IMR-90 (cell line): ENCODE measurements around the gene RIMS1.

Experiments
- BHLHE40 ChIP-seq: fragments of 150-350 bp; IDR thresholded peaks from 2 replicates; pipeline ENCODE4 v1.6.1; 2016; ENCODE audit warnings: mild to moderate bottlenecking, low read depth, low read length
- CEBPB ChIP-seq: IDR thresholded peaks from 2 replicates; pipeline ENCODE4 v1.6.1; 2012; ENCODE audit warnings: low read depth, low read length, improper control_type of control experiment
- CTCF ChIP-seq: conservative IDR thresholded peaks from 2 replicates; pipeline ENCODE4 v1.5.1; 2012; ENCODE audit warnings: mild to moderate bottlenecking, low read depth, low read length, improper control_type of control experiment
- MXI1 ChIP-seq: IDR thresholded peaks from 2 replicates; pipeline ENCODE4 v1.6.1; 2012; ENCODE audit warnings: low read depth, mild to moderate bottlenecking, low read length, moderate library complexity, borderline replicate concordance
- NFE2L2 ChIP-seq: fragments of 150-350 bp; IDR thresholded peaks from 2 replicates; pipeline ENCODE4 v1.6.1; 2016; ENCODE audit warnings: low read depth, mild to moderate bottlenecking, low read length
- POLR2A ChIP-seq: IDR thresholded peaks from 2 replicates; pipeline ENCODE4 v1.6.1; 2012; ENCODE audit warnings: mild to moderate bottlenecking, low read depth, low read length
- RAD21 ChIP-seq: IDR thresholded peaks from 2 replicates; pipeline ENCODE4 v1.6.1; 2012; ENCODE audit warnings: low read length, improper control_type of control experiment
- RFX5 ChIP-seq: IDR thresholded peaks from 2 replicates; pipeline ENCODE4 v1.8.0; 2012; ENCODE audit warnings: low read depth, mild to moderate bottlenecking, low read length, moderate library complexity
- SMC3 ChIP-seq: fragments of 150-350 bp; IDR thresholded peaks from 2 replicates; pipeline ENCODE4 v1.6.1; 2016; ENCODE audit warnings: low read depth, mild to moderate bottlenecking, antibody characterized with exemption, low read length, moderate library complexity
- USF2 ChIP-seq: fragments of 150-350 bp; IDR thresholded peaks from 2 replicates; pipeline ENCODE4 v1.6.1; 2017; ENCODE audit warnings: mild to moderate bottlenecking, antibody characterized with exemption, low read length, low read depth

- TF ChIP-seq SMC3 = no peak
- no peak for TF ChIP-seq CTCF
- no peak for TF ChIP-seq RFX5
- no peak for TF ChIP-seq USF2
- TF ChIP-seq CEBPB = no peak
- no peak for TF ChIP-seq MXI1
- TF ChIP-seq NFE2L2 = no peak
- TF ChIP-seq RAD21 = no peak
- no peak for TF ChIP-seq BHLHE40
- no peak for TF ChIP-seq POLR2A
These were observed 401.5 kb downstream of the RIMS1 start for GRCh38 chr6:72287801-72288200.
